Fibroblast of mammary gland (primary cell): Measurements from ENCODE around the gene FLT1.

ENCODE experiments used
- DNase-seq: peaks from one replicate; pipeline ENCODE4 v3.0.0-alpha.2; 2010; ENCODE audit warnings: low read depth
- H3K4me3 ChIP-seq: 2 replicates; pipeline ENCODE4 v1.5.1; 2011; ENCODE audit warnings: low read depth, mild to moderate bottlenecking, low read length, moderate library complexity; ENCODE audit not compliant: control insufficient read depth
- TF ChIP-seq, protein P1 (sequence below): conservative IDR thresholded peaks from 2 replicates; pipeline ENCODE4 v1.5.1; 2011; ENCODE audit warnings: low read depth, low read length, inconsistent platforms; ENCODE audit not compliant: control insufficient read depth, insufficient read depth

The FLT1 gene

DNA sequence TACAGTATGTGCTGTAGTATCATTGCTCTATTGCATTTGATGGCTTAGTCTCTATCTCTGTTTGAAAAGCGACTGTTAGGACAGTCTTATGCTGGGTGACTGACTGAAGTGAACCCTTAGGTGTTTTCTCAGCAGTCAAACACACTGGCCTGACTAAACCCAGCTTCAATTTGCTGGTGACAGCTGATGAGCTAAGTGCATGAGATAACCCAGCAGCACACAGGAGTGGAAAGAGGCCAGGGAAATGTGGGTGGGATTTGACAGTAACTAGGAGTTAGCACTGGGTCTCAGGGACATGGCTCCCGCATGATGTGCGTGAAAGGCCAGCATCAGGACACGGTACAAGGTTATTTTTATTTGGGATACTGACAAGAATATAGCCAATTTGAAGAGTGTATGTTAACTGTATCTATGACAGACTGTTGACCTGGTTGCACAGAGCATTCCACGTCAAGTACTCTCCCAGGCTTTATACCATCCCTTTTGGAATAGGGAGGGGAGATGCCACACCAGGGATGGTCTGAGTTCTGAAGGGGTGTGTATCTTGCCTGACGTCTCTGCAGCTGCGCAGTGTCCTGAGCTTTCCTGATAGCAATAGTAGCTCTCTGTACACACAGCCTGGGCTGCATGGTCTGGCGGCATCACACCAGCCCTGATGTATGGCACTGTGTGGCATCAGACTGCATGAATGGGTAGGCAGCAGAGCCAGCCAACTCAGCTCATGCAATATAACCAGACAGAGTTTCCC is 144.8 kb downstream of the FLT1 start:
- DNase-seq = no peak
- TF ChIP-seq, protein P1, sequence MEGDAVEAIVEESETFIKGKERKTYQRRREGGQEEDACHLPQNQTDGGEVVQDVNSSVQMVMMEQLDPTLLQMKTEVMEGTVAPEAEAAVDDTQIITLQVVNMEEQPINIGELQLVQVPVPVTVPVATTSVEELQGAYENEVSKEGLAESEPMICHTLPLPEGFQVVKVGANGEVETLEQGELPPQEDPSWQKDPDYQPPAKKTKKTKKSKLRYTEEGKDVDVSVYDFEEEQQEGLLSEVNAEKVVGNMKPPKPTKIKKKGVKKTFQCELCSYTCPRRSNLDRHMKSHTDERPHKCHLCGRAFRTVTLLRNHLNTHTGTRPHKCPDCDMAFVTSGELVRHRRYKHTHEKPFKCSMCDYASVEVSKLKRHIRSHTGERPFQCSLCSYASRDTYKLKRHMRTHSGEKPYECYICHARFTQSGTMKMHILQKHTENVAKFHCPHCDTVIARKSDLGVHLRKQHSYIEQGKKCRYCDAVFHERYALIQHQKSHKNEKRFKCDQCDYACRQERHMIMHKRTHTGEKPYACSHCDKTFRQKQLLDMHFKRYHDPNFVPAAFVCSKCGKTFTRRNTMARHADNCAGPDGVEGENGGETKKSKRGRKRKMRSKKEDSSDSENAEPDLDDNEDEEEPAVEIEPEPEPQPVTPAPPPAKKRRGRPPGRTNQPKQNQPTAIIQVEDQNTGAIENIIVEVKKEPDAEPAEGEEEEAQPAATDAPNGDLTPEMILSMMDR = no peak
- H3K4me3 ChIP-seq = no peak overlapping the region

DNA sequence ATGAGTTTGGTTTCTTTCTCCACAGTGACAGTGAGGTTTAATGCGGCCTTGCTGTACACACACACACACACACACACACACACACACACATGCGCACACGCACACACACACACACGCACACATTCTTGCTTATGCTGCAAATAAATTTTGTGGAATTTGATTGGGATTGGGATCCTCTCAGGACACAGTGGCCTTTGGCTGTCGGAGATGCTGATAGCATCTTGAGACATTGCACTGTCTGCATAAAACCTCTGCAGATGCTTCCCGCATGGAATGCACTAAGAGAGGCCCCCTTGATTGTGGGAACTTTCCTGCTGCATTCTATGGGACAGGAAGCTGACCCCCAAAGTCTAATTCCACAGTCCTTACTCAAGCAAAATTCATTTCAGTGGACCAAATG is 145.6 kb downstream of the FLT1 start:
- DNase-seq = no peak
- TF ChIP-seq, protein P1 = no peak
- H3K4me3 ChIP-seq = no peak overlapping the region

DNA sequence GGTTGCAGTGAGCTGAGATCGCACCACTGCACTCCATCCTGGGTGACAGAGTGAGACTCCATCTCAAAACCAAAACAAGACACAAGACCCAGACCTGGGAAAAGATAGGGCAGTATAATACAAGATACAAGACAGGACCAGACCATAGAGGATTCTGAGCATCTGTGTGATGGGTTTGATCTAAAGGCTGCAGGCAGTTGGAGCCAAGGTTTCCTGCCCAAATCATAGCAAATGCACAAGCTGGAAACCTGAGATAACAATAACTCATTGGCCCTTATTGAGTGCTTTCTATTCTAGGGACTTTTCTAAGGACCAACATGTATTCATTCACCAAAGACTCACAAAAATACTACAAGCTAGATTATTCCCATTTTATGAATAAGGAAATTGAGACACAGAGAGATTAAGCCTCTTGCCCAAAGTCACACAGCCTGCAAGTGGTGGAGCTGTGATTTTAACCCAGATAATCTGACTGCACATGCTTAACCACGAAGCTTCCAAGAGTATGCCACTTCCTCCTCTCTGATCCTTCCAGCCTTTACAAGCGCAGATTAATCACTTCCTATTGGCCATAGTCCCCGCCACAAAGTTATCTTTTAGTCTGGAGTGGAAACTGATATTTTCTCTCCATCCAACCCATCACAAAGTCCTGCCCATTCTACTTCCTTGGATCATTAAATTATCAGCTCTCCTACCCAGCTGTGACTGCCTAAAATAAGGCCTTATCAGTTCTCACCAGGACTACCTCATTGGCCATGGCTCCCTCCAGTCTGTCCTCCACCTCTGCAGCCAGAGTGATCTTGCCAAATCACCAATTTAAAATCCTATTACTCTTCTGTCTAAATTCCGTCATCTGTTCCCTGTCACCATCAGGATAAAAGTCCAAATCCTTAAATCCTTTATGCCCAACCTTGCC is 147.2 kb downstream of the FLT1 start:
- DNase-seq = peak; percentile 38
- no peak overlapping the region for H3K4me3 ChIP-seq
- TF ChIP-seq, protein P1 = no peak

DNA sequence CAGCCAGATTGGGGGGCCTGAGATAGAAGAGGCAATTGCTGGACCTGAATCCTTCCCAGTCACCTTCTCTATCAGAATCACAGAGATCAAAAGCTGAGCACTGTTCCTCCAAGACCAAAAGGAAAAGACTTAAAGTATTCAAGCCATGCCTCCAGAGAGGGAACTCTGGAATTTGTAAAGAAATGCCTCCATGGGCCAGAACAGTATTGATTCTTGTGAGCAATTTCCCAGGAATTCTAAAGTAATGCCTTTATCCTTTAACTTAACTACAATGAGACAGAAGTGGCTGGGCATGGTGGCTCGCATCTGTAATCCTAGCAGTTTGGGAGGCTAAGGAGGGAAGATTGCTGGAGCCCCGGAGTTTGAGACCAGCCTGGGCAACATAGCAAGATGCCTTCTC is 148.8 kb downstream of the FLT1 start:
- TF ChIP-seq, protein P1 = no peak
- no peak overlapping the region for H3K4me3 ChIP-seq
- no peak for DNase-seq

DNA sequence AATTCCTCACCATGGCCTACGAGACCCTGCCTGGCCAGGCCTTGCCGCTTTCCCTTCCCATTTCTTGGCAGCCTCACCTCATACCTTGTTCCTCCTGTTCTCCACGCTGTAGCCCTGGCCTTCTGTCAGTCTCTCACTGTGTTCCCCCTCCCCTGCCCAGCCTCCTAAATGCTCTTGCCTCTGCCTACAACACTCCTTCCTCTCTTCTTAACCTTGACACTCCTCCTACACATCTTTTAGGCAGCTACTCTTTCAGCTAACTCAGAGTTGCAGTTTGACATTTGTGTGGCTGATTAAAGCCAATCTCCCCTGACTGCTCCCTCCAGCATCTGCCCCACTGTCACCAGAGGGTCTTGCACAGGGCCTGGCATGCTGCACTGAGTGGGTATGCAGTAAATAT is 150.8 kb downstream of the FLT1 start:
- H3K4me3 ChIP-seq = no peak overlapping the region
- DNase-seq = no peak
- TF ChIP-seq, protein P1 = no peak

DNA sequence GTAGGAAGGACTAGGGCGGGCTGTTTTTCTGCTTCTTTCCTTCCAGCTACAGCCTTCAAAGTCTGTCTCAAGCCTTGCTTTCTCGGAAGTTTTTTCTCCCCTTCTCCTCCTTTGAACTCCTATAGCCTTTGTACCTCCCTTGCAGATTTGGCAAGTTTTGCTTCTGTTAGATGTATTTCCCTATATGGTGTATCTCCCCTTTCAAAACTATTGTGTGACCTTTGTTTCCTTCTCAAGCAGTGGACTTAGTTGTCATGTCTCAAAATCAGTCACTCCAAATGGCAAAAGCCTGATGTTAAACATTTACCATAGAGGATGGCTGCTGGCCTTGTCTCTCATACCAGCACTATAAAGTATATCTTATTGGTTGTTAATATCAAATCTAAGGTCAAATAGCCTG is 152.7 kb downstream of the FLT1 start:
- no peak overlapping the region for H3K4me3 ChIP-seq
- TF ChIP-seq, protein P1 = no peak
- no peak for DNase-seq
